Brain microvascular endothelial cell (primary cell): ENCODE data around the gene CPLANE2.

ENCODE experiments used
- DNase-seq: peaks from one replicate; pipeline ENCODE4 v3.0.0-alpha.2; 2020
- H3K27ac ChIP-seq: fragments of 250-450 bp; sonication (Bioruptor Pico); 2 replicates; pipeline ENCODE4 v1.5.1; 2020; ENCODE audit warnings: mild to moderate bottlenecking, moderate library complexity
- H3K27me3 ChIP-seq: fragments of 250-450 bp; sonication (Bioruptor Pico); replicated peaks from 2 replicates; pipeline ENCODE4 v1.5.1; 2020; ENCODE audit warnings: mild to moderate bottlenecking
- H3K36me3 ChIP-seq: fragments of 250-450 bp; sonication (Bioruptor Pico); replicated peaks from 2 replicates; pipeline ENCODE4 v1.5.1; 2020; ENCODE audit warnings: mild to moderate bottlenecking
- H3K4me3 ChIP-seq: 2 replicates; pipeline ENCODE4 v1.5.1; 2011; ENCODE audit warnings: low read depth, mild to moderate bottlenecking, control low read depth, low read length, moderate library complexity
- in situ Hi-C: cut with HindIII; loops from 2 replicates; pipeline ENCODE4 v1.10.0; 2017; ENCODE audit warnings: low sequenced_read_pairs, low pct_ligation_motif_present
- TF ChIP-seq, protein P1 (sequence below): IDR thresholded peaks from 2 replicates; pipeline ENCODE4 v1.5.1; 2011; ENCODE audit warnings: low read depth, mild to moderate bottlenecking, moderate library complexity, low read length, control low read depth, inconsistent platforms; ENCODE audit errors: missing control alignments

Gene CPLANE2

GRCh38 chr1:16243936-16244649 lies 7.1 kb upstream of the CPLANE2 start:
- Histone ChIP-seq H3K36me3 (no peaks in the 10 kb centered on the region), H3K4me3 (no peak overlapping the region), H3K27ac (no peak overlapping the region), H3K27me3 (no peaks in the 10 kb centered on the region)
- peak; percentile 72 for DNase-seq
- in situ Hi-C loops, result no loop called here
- TF ChIP-seq, protein P1, sequence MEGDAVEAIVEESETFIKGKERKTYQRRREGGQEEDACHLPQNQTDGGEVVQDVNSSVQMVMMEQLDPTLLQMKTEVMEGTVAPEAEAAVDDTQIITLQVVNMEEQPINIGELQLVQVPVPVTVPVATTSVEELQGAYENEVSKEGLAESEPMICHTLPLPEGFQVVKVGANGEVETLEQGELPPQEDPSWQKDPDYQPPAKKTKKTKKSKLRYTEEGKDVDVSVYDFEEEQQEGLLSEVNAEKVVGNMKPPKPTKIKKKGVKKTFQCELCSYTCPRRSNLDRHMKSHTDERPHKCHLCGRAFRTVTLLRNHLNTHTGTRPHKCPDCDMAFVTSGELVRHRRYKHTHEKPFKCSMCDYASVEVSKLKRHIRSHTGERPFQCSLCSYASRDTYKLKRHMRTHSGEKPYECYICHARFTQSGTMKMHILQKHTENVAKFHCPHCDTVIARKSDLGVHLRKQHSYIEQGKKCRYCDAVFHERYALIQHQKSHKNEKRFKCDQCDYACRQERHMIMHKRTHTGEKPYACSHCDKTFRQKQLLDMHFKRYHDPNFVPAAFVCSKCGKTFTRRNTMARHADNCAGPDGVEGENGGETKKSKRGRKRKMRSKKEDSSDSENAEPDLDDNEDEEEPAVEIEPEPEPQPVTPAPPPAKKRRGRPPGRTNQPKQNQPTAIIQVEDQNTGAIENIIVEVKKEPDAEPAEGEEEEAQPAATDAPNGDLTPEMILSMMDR, result peak; percentile 91

DNA sequence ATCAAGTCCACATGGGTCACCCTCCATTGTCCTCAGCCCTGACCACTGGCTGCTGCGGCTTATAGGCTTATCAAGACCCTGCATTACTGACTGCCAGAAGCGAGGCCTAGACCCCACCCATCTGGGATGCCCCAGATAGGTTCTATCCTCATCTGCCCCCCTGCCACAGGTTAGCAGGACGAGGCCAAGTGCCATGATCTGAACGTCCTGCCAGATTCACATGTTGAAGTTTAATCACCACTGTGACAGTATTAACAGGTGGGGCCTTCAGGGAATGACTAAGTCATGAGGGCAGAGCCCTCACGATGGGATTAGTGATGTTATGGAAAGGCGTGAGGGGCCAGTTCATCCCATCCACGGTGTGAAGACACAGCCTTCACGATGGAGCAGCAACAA lies 6.2 kb upstream of the CPLANE2 start:
- no peaks in the 10 kb centered on the region for H3K27me3 ChIP-seq
- in situ Hi-C loops, result no loop called here
- no peak overlapping the region for H3K4me3 ChIP-seq
- TF ChIP-seq, protein P1, result no peak
- H3K27ac ChIP-seq, result no peak overlapping the region
- no peak for DNase-seq
- H3K36me3 ChIP-seq, result no peaks in the 10 kb centered on the region

GRCh38 chr1:16242556-16243214 lies 5.7 kb upstream of the CPLANE2 start:
- no peaks in the 10 kb centered on the region for H3K36me3 ChIP-seq
- in situ Hi-C loops, result no loop called here
- H3K27me3 ChIP-seq, result no peaks in the 10 kb centered on the region
- DNase-seq, result no peak
- TF ChIP-seq, protein P1, result no peak
- no peak overlapping the region for H3K27ac ChIP-seq
- no peak overlapping the region for H3K4me3 ChIP-seq

- no peak overlapping the region for H3K4me3 ChIP-seq
- DNase-seq, result no peak
- H3K27me3 ChIP-seq, result no peaks in the 10 kb centered on the region
- no peaks in the 10 kb centered on the region for H3K36me3 ChIP-seq
- in situ Hi-C loops, result no loop called here
- H3K27ac ChIP-seq, result no peak overlapping the region
- TF ChIP-seq, protein P1, result no peak
Observed at GRCh38 chr1:16241221-16241708, 4.3 kb upstream of the CPLANE2 start.

DNA sequence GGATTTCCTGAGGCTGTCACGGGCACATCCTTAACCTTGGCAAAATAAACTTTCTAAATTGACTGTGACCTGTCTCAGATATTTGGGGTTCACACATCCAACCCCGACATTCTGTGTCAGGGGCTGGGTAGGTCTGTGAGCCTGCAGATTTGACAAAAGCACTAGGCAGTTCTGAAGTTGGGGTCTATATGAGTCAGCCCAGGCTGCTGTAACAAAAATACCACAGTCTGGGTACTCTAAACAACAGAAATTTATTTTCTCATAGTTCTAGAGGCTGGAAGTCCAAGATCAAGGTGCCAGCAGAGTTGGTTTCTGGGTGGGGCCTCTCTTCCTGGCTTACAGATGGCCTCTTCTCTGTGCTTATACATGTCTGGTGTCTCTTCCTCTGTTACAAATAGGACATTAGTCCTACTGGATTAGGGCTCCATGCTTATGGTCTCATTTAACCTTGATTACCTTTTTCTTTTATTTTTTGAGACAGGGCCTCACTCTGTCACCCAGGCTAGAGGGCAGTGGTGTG lies 3.0 kb upstream of the CPLANE2 start:
- Histone ChIP-seq H3K27ac (no peak overlapping the region), H3K27me3 (no peaks in the 10 kb centered on the region), H3K4me3 (no peak overlapping the region), H3K36me3 (no peaks in the 10 kb centered on the region)
- in situ Hi-C loops, result no loop called here
- no peak for DNase-seq
- TF ChIP-seq, protein P1, result no peak
